H54 (cell line): ENCODE results near the gene ARVCF.

ENCODE experiments used
- DNase-seq: peaks from one replicate; pipeline ENCODE4 v3.0.0; 2011; ENCODE audit warnings: low spot score, mixed read lengths; ENCODE audit not compliant: insufficient read length
- FAIRE-seq: peaks from 3 replicates; lab custom pipeline; 2011; peaks lifted over from hg19 to GRCh38; lab: Jason Lieb, UNC
- POLR2A ChIP-seq: IDR thresholded peaks from 2 replicates; pipeline ENCODE4 v1.6.1; 2011; ENCODE audit warnings: low read depth, mild to moderate bottlenecking, low read length

Gene ARVCF

GRCh38 chr22:19998991-19999820 is 17.4 kb downstream of the ARVCF start:
- TF ChIP-seq POLR2A: no peak
- no peak for FAIRE-seq
- DNase-seq: no peak

GRCh38 chr22:19998232-19998951 is 18.2 kb downstream of the ARVCF start:
- no peak for TF ChIP-seq POLR2A
- FAIRE-seq (no peak), DNase-seq (no peak)

- TF ChIP-seq POLR2A: no peak
- no peak for DNase-seq
- FAIRE-seq: no peak
Measured at GRCh38 chr22:19997561-19998231, 18.9 kb downstream of the ARVCF start.

GRCh38 chr22:19996694-19997384 is 19.8 kb downstream of the ARVCF start:
- DNase-seq (no peak), FAIRE-seq (no peak)
- TF ChIP-seq POLR2A: no peak

- FAIRE-seq (no peak), DNase-seq (no peak)
- TF ChIP-seq POLR2A: no peak
Measured at GRCh38 chr22:19995611-19996339, 20.8 kb downstream of the ARVCF start.

- no peak for FAIRE-seq
- DNase-seq: no peak
- no peak for TF ChIP-seq POLR2A
Measured at GRCh38 chr22:19994851-19995610, 21.6 kb downstream of the ARVCF start.

- FAIRE-seq (no peak), DNase-seq (no peak)
- TF ChIP-seq POLR2A: no peak
Measured at GRCh38 chr22:19993926-19994325, 22.7 kb downstream of the ARVCF start.

- no peak for FAIRE-seq
Measured at GRCh38 chr22:19992921-19993355, 23.7 kb downstream of the ARVCF start.

GRCh38 chr22:19992481-19992911 is 24.1 kb downstream of the ARVCF start:
- DNase-seq: no peak
- no peak for TF ChIP-seq POLR2A

More at GRCh38 chr22:19992921-19993355, 23.7 kb downstream of the ARVCF start:
- no peak for TF ChIP-seq POLR2A
- no peak for DNase-seq

GRCh38 chr22:19991645-19992451 is 24.8 kb downstream of the ARVCF start:
- no peak for TF ChIP-seq POLR2A
- DNase-seq (no peak), FAIRE-seq (no peak)

More at GRCh38 chr22:19992481-19992911, 24.1 kb downstream of the ARVCF start:
- no peak for FAIRE-seq

GRCh38 chr22:19991395-19991644 is 25.3 kb downstream of the ARVCF start:
- DNase-seq: no peak
- no peak for TF ChIP-seq POLR2A
- FAIRE-seq: no peak
